Heart right ventricle (tissue), 16 donors: ENCODE measurements around the gene MARK3. TPM values are rescaled to one million over a fixed set of nuclear protein-coding genes. Genes with fewer than 3 reads are reported as not detected.

ENCODE experiments used
- ATAC-seq, 8 donors: fragments of 200-7000 bp; cut with Tn5 transposase; one replicate each; pipeline ENCODE4 v1.9.1; 2020; ENCODE audit warnings: mild to moderate bottlenecking in 8 of 8, moderate library complexity in 8 of 8, moderate number of reproducible peaks in 1 of 8
- DNase-seq, 2 donors: peaks; one replicate each; pipeline ENCODE4 v3.0.0-alpha.2; 2020
- H3K27ac ChIP-seq, 10 donors: fragments of 200-600 bp; sonication (generic) in 2 of 10; one replicate each; pipeline versions ENCODE4 v1.5.0 to v1.8.0; 2020 to 2022; ENCODE audit warnings: mild to moderate bottlenecking in 3 of 10
- H3K27me3 ChIP-seq, 7 donors: fragments of 200-600 bp; one replicate each; pipeline ENCODE4 v1.8.0; 2021 to 2022; ENCODE audit warnings: mild to moderate bottlenecking in 2 of 7
- H3K36me3 ChIP-seq, 9 donors: fragments of 200-600 bp; sonication (generic) in 1 of 9; one replicate each; pipeline versions ENCODE4 v1.5.0 to v1.8.0; 2020 to 2022; ENCODE audit warnings: mild to moderate bottlenecking in 2 of 9
- H3K4me1 ChIP-seq, 9 donors: fragments of 200-600 bp; sonication (generic) in 1 of 9; one replicate each; pipeline versions ENCODE4 v1.5.0 to v1.8.0; 2020 to 2022; ENCODE audit warnings: mild to moderate bottlenecking in 4 of 9
- H3K4me3 ChIP-seq, 10 donors: fragments of 200-600 bp; sonication (generic) in 2 of 10; one replicate each; pipeline versions ENCODE4 v1.5.0 to v1.8.0; 2020 to 2022; ENCODE audit warnings: mild to moderate bottlenecking in 7 of 10, moderate library complexity in 2 of 10
- H3K9me3 ChIP-seq, 11 donors: fragments of 200-600 bp in 10 of 11; sonication (generic) in 2 of 11; one replicate each; pipeline versions ENCODE4 v1.5.0 to v1.8.0; 2013 to 2022; ENCODE audit warnings: mild to moderate bottlenecking in 2 of 11, control low read depth in 1 of 11, moderate library complexity in 1 of 11
- CTCF ChIP-seq, 9 donors: fragments of 200-600 bp; sonication (generic) in 2 of 9; IDR thresholded peaks; one replicate each; pipeline versions ENCODE4 v1.5.0 to v1.8.0; 2021 to 2022; ENCODE audit warnings: antibody characterized with exemption in 9 of 9, mild to moderate bottlenecking in 5 of 9, moderate library complexity in 1 of 9
- WGBS, 2 donors: extraction: QIAGEN DNeasy Blood & Tissue Kit; methylation state at CpG; one replicate each; pipeline ENCODE4 v1.1.7; 2013; ENCODE audit warnings: inconsistent platforms in 1 of 2; 5-methylcytosine and 5-hydroxymethylcytosine counted together
- intact Hi-C, 10 donors: fragments of 100-400 bp; cut with DNase I; formaldehyde crosslinking; loops; one replicate each; pipeline versions ENCODE4 v1.11.1 to v1.14.2; 2022
- polyA plus RNA-seq, 2 donors: library from polyadenylated mRNA; stranded (reverse); fragments of 200-250 nt; gene quantifications; one replicate each; pipeline ENCODE4 v1.2.3, GENCODE V29; 2013
- total RNA-seq, 10 donors: library from RNA; stranded (reverse); fragmentation: NEBNext Ultra II Directional in 3 of 10; extraction: Animal tissue kit (Norgen Biotek cat#: 25700) in 3 of 10; gene quantifications; one replicate each; pipeline versions ENCODE4 v1.2.1 to v1.2.4, GENCODE V29; 2021 to 2023
- donor health status: Arrhythmogenic right ventricular cardiomyopathy.
- donor health status: ischemic (EF 13 %, LVEDD 7.1; RV severe dilation, severe dysfunction).
- donor health status: healthy with polysubstance abuse.
- donor health status: DM: no; HTN: yes; CAD: no.
- donor health status: DM: no; HTN: no; CAD: no.
- donor health status: ischemic (EF 25% LVEDD 6.9; RV normal size, moderate dysfunction).
- donor health status: ischemic (EF 25% LVEDD 5.7; RV mildly dilated, moderate dysfunction).
- donor health status: healthy.
- donor health status: DM: yes; HTN: yes; CAD: no.
- donor health status: Ischemic cardiomyopathy.
- donor health status: ischemic (EF 35%, LVEDD 5.7; RV mildly dilated, moderate dysfunction).
- donor health status: nonischemic (EF 11% LVEDD 7.7; RV severe dilation, severe dysfunction).
- donor health status: DM: yes; HTN: yes; CAD: no.
- donor health status: PGD.
- donor health status: ischemic (EF 29% LVEDD 5.4; RV normal size, mild dysfunction).
- donor health status: nonischemic (EF 23%, LVEDD 6.1; RV moderate dilation, normal function).

The MARK3 gene
- total and polyA plus RNA-seq, 12 donors, result 62.3 to 246 (median 77.1) TPM

GRCh38 chr14:103533999-103534575 lies 148.9 kb downstream of the MARK3 start:
- Histone ChIP-seq H3K9me3 (no peaks in the 10 kb centered on the region), H3K27ac (peak overlapping the region in 2 of 10 donors; percentile 3 to 12), H3K4me3 (no peak overlapping the region), H3K36me3 (peaks cover 0 to 31% (median 0%) of the 10 kb centered on the region in 9 donors), H3K4me1 (peaks cover 11 to 33% (median 31%) of the 10 kb centered on the region in 9 donors), H3K27me3 (no peaks in the 10 kb centered on the region)
- ATAC-seq, result no peak
- no peak for TF ChIP-seq CTCF (IDR thresholded peaks at IDR 0.05)
- DNase-seq, result no peak
- intact Hi-C loops, result no loop called here
- 82 to 84% methylated on average over 25 of the region's 25 CpGs for WGBS, 2 donors

GRCh38 chr14:103534576-103535061 lies 149.4 kb downstream of the MARK3 start:
- H3K9me3 ChIP-seq, result no peaks in the 10 kb centered on the region

GRCh38 chr14:103535081-103535890 lies 150.1 kb downstream of the MARK3 start:
- intact Hi-C loops, result no loop called here

More at GRCh38 chr14:103534576-103535061, 149.4 kb downstream of the MARK3 start:
- H3K36me3 ChIP-seq, result peaks cover 0 to 31% (median 0%) of the 10 kb centered on the region in 9 donors
- no peak for TF ChIP-seq CTCF (IDR thresholded peaks at IDR 0.05)
- peak overlapping the region in 2 of 10 donors; percentile 3 to 25 for H3K27ac ChIP-seq
- WGBS, 2 donors, result 87 to 92% methylated on average over 21 to 22 of the region's 22 CpGs
- ATAC-seq, result no peak
- peak in 1 of 2 donors; percentile 13 for DNase-seq
- peaks cover 11 to 36% (median 29%) of the 10 kb centered on the region in 9 donors for H3K4me1 ChIP-seq
- H3K27me3 ChIP-seq, result no peaks in the 10 kb centered on the region
- intact Hi-C loops, result no loop called here
- no peak overlapping the region for H3K4me3 ChIP-seq

More at GRCh38 chr14:103535081-103535890, 150.1 kb downstream of the MARK3 start:
- DNase-seq, result peak in 1 of 2 donors; percentile 28
- no peaks in the 10 kb centered on the region for H3K27me3 ChIP-seq
- no peaks in the 10 kb centered on the region for H3K9me3 ChIP-seq
- H3K4me1 ChIP-seq, result peaks cover 9 to 34% (median 29%) of the 10 kb centered on the region in 9 donors
- no peak for TF ChIP-seq CTCF (IDR thresholded peaks at IDR 0.05)
- H3K36me3 ChIP-seq, result peaks cover 0 to 31% (median 0%) of the 10 kb centered on the region in 9 donors
- ATAC-seq, result no peak
- peak overlapping the region in 3 of 10 donors; percentile 3 to 25 (median 21) for H3K27ac ChIP-seq
- no peak overlapping the region for H3K4me3 ChIP-seq
- 86 to 87% methylated on average over 21 of the region's 21 CpGs for WGBS, 2 donors
